MCF 10A (cell line): ENCODE data around the gene MOB1B. TPM values are rescaled to one million over a fixed set of nuclear protein-coding genes. Genes with fewer than 3 reads are reported as not detected.

ENCODE experiments used
- BruUV-seq: library from RNA; stranded (reverse); fragments of 400-500 nt; replicated peaks from 2 replicates; lab custom pipeline; 2021; lab: Mats Ljungman, UMichigan
- CTCF ChIA-PET: fragments of 300-600 bp; sonication (Branson Sonifier 250); formaldehyde crosslinking; extraction: SDS; loops from one replicate; lab custom pipeline; 2021; ENCODE audit warnings: antibody characterized with exemption, inconsistent platforms; lab: Yijun Ruan, JAX
- POLR2A ChIA-PET: fragments of 300-600, 350-650 bp; sonication (Branson Sonifier 250); formaldehyde crosslinking; extraction: SDS; loops from one replicate; lab custom pipeline; 2020; ENCODE audit warnings: antibody characterized with exemption, inconsistent platforms; lab: Yijun Ruan, JAX
- DNase-seq: peaks from one replicate; pipeline ENCODE4 v3.0.0-alpha.2; 2018; ENCODE audit not compliant: unreplicated experiment
- H3K27ac Mint-ChIP-seq: one replicate; pipeline ENCODE4 v1.8.0; 2022; ENCODE audit warnings: mild to moderate bottlenecking, low read depth, mixed read lengths; ENCODE audit not compliant: unreplicated experiment
- H3K27me3 Mint-ChIP-seq: one replicate; pipeline ENCODE4 v1.8.0; 2022; ENCODE audit warnings: mixed read lengths; ENCODE audit not compliant: insufficient read depth, unreplicated experiment
- H3K36me3 Mint-ChIP-seq: one replicate; pipeline ENCODE4 v1.8.0; 2022; ENCODE audit warnings: mild to moderate bottlenecking, moderate library complexity, mixed read lengths; ENCODE audit not compliant: insufficient read depth, unreplicated experiment
- H3K4me1 Mint-ChIP-seq: one replicate; pipeline ENCODE4 v1.8.0; 2022; ENCODE audit warnings: mixed read lengths; ENCODE audit not compliant: insufficient read depth, unreplicated experiment
- H3K4me3 Mint-ChIP-seq: one replicate; pipeline ENCODE4 v1.8.0; 2022; ENCODE audit warnings: mild to moderate bottlenecking, moderate library complexity, mixed read lengths; ENCODE audit not compliant: unreplicated experiment
- H3K9me3 Mint-ChIP-seq: one replicate; pipeline ENCODE4 v1.8.0; 2022; ENCODE audit warnings: mixed read lengths; ENCODE audit not compliant: unreplicated experiment
- CTCF ChIP-seq: fragments of 200-600 bp; IDR thresholded peaks from one replicate; pipeline ENCODE4 v1.8.0; 2022; ENCODE audit warnings: antibody characterized with exemption, mild to moderate bottlenecking; ENCODE audit not compliant: unreplicated experiment
- intact Hi-C: fragments of 100-400 bp; cut with micrococcal nuclease; formaldehyde crosslinking; loops from 2 replicates; pipeline ENCODE4 v1.14.1; 2022
- total RNA-seq: library from RNA; stranded (reverse); gene quantifications from 2 replicates; pipeline ENCODE4 v1.2.3, GENCODE V29; 2022

Gene MOB1B
- total RNA-seq, 1 experiment from 2014 or later: 16.1 TPM

- CTCF ChIA-PET: no interaction called here
- POLR2A ChIA-PET: interaction anchor here (1.2 kb wide), 1 partner anchor 18 kb away, joined by 3 read pairs; the partner anchor contains the start of gene MOB1B
- no peak for TF ChIP-seq CTCF
- Mint-ChIP-seq H3K27me3 (no peaks in the 10 kb centered on the region), H3K36me3 (no peaks in the 10 kb centered on the region), H3K4me3 (no peak overlapping the region), H3K27ac (no peak overlapping the region), H3K9me3 (no peaks in the 10 kb centered on the region), H3K4me1 (peaks cover 8% of the 10 kb centered on the region)
- DNase-seq: no peak
- intact Hi-C loops: no loop called here
- no TSS peak for BruUV-seq
Observed at GRCh38 chr4:70920592-70920991, 18.4 kb downstream of the MOB1B start.

GRCh38 chr4:70925418-70925817 lies 23.2 kb downstream of the MOB1B start:
- Mint-ChIP-seq H3K4me1 (no peaks in the 10 kb centered on the region), H3K4me3 (no peak overlapping the region), H3K27ac (no peak overlapping the region), H3K27me3 (no peaks in the 10 kb centered on the region), H3K36me3 (peaks cover 15% of the 10 kb centered on the region), H3K9me3 (no peaks in the 10 kb centered on the region)
- DNase-seq: no peak
- intact Hi-C loops: no loop called here
- CTCF ChIA-PET: interaction anchor here (0.7 kb wide), 1 partner anchor 10 kb away, joined by 3 read pairs; no protein-coding TSS in a partner anchor
- POLR2A ChIA-PET: no interaction called here
- no TSS peak for BruUV-seq
- TF ChIP-seq CTCF: no peak

GRCh38 chr4:70925899-70926635 lies 23.9 kb downstream of the MOB1B start:
- Mint-ChIP-seq H3K27me3 (no peaks in the 10 kb centered on the region), H3K4me3 (no peak overlapping the region), H3K27ac (no peak overlapping the region), H3K9me3 (no peaks in the 10 kb centered on the region), H3K36me3 (peaks cover 15% of the 10 kb centered on the region), H3K4me1 (no peaks in the 10 kb centered on the region)
- BruUV-seq: no TSS peak
- TF ChIP-seq CTCF: no peak
- intact Hi-C loops: no loop called here
- ChIA-PET CTCF (no interaction called here), POLR2A (no interaction called here)
- DNase-seq: no peak

- Mint-ChIP-seq H3K36me3 (peaks cover 15% of the 10 kb centered on the region), H3K27ac (no peak overlapping the region), H3K4me1 (no peaks in the 10 kb centered on the region), H3K4me3 (no peak overlapping the region), H3K27me3 (no peaks in the 10 kb centered on the region), H3K9me3 (no peaks in the 10 kb centered on the region)
- no peak for TF ChIP-seq CTCF
- intact Hi-C loops: no loop called here
- ChIA-PET POLR2A (no interaction called here), CTCF (no interaction called here)
- no TSS peak for BruUV-seq
- DNase-seq: no peak
Observed at GRCh38 chr4:70927502-70928137, 25.5 kb downstream of the MOB1B start.
